Fibroblast of lung (primary cell): Measurements from ENCODE around the gene OR2H1. TPM values are rescaled to one million over a fixed set of nuclear protein-coding genes. Genes with fewer than 3 reads are reported as not detected.

Experiments
- DNase-seq, 2 donors: peaks; one replicate each; pipeline versions ENCODE4 v3.0.0 to v3.0.0-alpha.2; 2010; ENCODE audit warnings: low read depth in 2 of 2
- H2AFZ ChIP-seq: 2 replicates; pipeline ENCODE4 v1.5.1; 2012; ENCODE audit warnings: low read length, control low read depth, inconsistent platforms
- H3K27ac ChIP-seq: 2 replicates; pipeline ENCODE4 v1.5.1; 2011; ENCODE audit warnings: low read length, control low read depth; ENCODE audit not compliant: insufficient read depth
- H3K27me3 ChIP-seq: 2 replicates; pipeline ENCODE4 v1.5.1; 2011; ENCODE audit warnings: mild to moderate bottlenecking, low read length; ENCODE audit not compliant: control insufficient read depth, insufficient read depth
- H3K36me3 ChIP-seq: 2 replicates; pipeline ENCODE4 v1.5.1; 2011; ENCODE audit warnings: low read length; ENCODE audit not compliant: control insufficient read depth, insufficient read depth
- H3K4me1 ChIP-seq: 2 replicates; pipeline ENCODE4 v1.5.1; 2011; ENCODE audit warnings: low read length; ENCODE audit not compliant: control insufficient read depth, insufficient read depth; ENCODE audit errors: extremely low read depth
- H3K4me2 ChIP-seq: 2 replicates; pipeline ENCODE4 v1.5.1; 2011; ENCODE audit warnings: low read length, control low read depth; ENCODE audit not compliant: insufficient read depth; ENCODE audit errors: extremely low read depth
- H3K4me3 ChIP-seq, 4 experiments: fragments of 200-600 bp in 1 of 4; sonication (generic) in 1 of 4; replicated peaks in 1 of 4; 2 replicates each; pipeline ENCODE4 v1.5.1; 2011 to 2016; ENCODE audit warnings: low read length in 4 of 4, low read depth in 3 of 4, mild to moderate bottlenecking in 3 of 4, control low read depth in 2 of 4, inconsistent platforms in 1 of 4, mixed read lengths in 1 of 4; ENCODE audit not compliant: insufficient read depth in 1 of 4; ENCODE audit errors: control extremely low read depth in 1 of 4
- H3K79me2 ChIP-seq: 2 replicates; pipeline ENCODE4 v1.5.1; 2012; ENCODE audit warnings: mild to moderate bottlenecking, low read length, inconsistent platforms; ENCODE audit not compliant: control insufficient read depth, insufficient read depth
- H3K9ac ChIP-seq: 2 replicates; pipeline ENCODE4 v1.5.1; 2011; ENCODE audit warnings: mild to moderate bottlenecking, low read length, control low read depth; ENCODE audit not compliant: insufficient read depth
- H3K9me3 ChIP-seq: 2 replicates; pipeline ENCODE4 v1.5.1; 2012; ENCODE audit warnings: low read depth, low read length; ENCODE audit not compliant: control insufficient read depth, insufficient read depth
- H4K20me1 ChIP-seq: 2 replicates; pipeline ENCODE4 v1.5.1; 2011; ENCODE audit warnings: low read length; ENCODE audit not compliant: control insufficient read depth, insufficient read depth; ENCODE audit errors: extremely low read depth
- CTCF ChIP-seq, 2 donors: IDR thresholded peaks in 1 of 2; conservative IDR thresholded peaks in 1 of 2; 1 replicate in 1 of 2; 2 replicates in 1 of 2; pipeline ENCODE4 v1.5.1; 2011 to 2012; ENCODE audit warnings: low read length in 2 of 2, control low read depth in 1 of 2, inconsistent platforms in 1 of 2, low read depth in 1 of 2, mild to moderate bottlenecking in 1 of 2
- EZH2 ChIP-seq: IDR thresholded peaks from 2 replicates; pipeline ENCODE4 v1.5.1; 2012; ENCODE audit warnings: low read length, control low read depth, mild to moderate bottlenecking; ENCODE audit errors: missing control alignments
- polyA plus RNA-seq, 2 donors: library from polyadenylated mRNA; depleted of rRNA in 1 of 2; stranded (reverse) in 1 of 2; unstranded in 1 of 2; fragments of >200 nt; gene quantifications; 2 replicates each; pipeline ENCODE4 v1.2.1, GENCODE V29; 2011 to 2012; ENCODE audit warnings: missing spikeins in 1 of 2
- total RNA-seq: library from RNA; depleted of rRNA; stranded (reverse); fragments of >200 nt; gene quantifications from 2 replicates; pipeline ENCODE4 v1.2.1, GENCODE V29; 2014

The OR2H1 gene
- total and polyA plus RNA-seq, 2 donors (not counting 1 experiment from before 2014, with no cell fraction given): not detected

GRCh38 chr6:29499704-29500103 lies 42.7 kb downstream of the OR2H1 start:
- Histone ChIP-seq H3K4me3 (no peak overlapping the region), H3K79me2 (no peaks in the 10 kb centered on the region), H3K9me3 (no peaks in the 10 kb centered on the region), H2AFZ (no peak overlapping the region), H3K36me3 (no peaks in the 10 kb centered on the region), H3K4me1 (no peaks in the 10 kb centered on the region), H3K4me2 (no peak overlapping the region), H3K27ac (no peak overlapping the region), H3K9ac (no peak overlapping the region), H3K27me3 (no peaks in the 10 kb centered on the region), H4K20me1 (no peaks in the 10 kb centered on the region)
- DNase-seq: no peak
- no peak for TF ChIP-seq CTCF (conservative IDR thresholded peaks at IDR 0.05 in 1 of 2, IDR thresholded peaks at IDR 0.05 in 1 of 2; ENCODE audit: low read depth in 1 of 2, low read length in 2 of 2)
- TF ChIP-seq EZH2: no peak

- Histone ChIP-seq H3K4me3 (no peak overlapping the region), H3K36me3 (no peaks in the 10 kb centered on the region), H3K27me3 (no peaks in the 10 kb centered on the region), H3K79me2 (no peaks in the 10 kb centered on the region), H4K20me1 (no peaks in the 10 kb centered on the region), H3K27ac (no peak overlapping the region), H3K4me1 (no peaks in the 10 kb centered on the region), H3K9ac (no peak overlapping the region), H2AFZ (no peak overlapping the region), H3K4me2 (no peak overlapping the region), H3K9me3 (no peaks in the 10 kb centered on the region)
- no peak for DNase-seq
- TF ChIP-seq EZH2: no peak
- no peak for TF ChIP-seq CTCF (conservative IDR thresholded peaks at IDR 0.05 in 1 of 2, IDR thresholded peaks at IDR 0.05 in 1 of 2; ENCODE audit: low read depth in 1 of 2, low read length in 2 of 2)
Measured at GRCh38 chr6:29500594-29500993, 43.6 kb downstream of the OR2H1 start.

GRCh38 chr6:29501106-29501505 lies 44.2 kb downstream of the OR2H1 start:
- Histone ChIP-seq H3K4me1 (no peaks in the 10 kb centered on the region), H3K9me3 (no peaks in the 10 kb centered on the region), H3K27ac (no peak overlapping the region), H3K4me3 (no peak overlapping the region), H2AFZ (no peak overlapping the region), H3K79me2 (no peaks in the 10 kb centered on the region), H3K9ac (no peak overlapping the region), H3K36me3 (no peaks in the 10 kb centered on the region), H4K20me1 (no peaks in the 10 kb centered on the region), H3K4me2 (no peak overlapping the region), H3K27me3 (no peaks in the 10 kb centered on the region)
- TF ChIP-seq EZH2: no peak
- TF ChIP-seq CTCF (conservative IDR thresholded peaks at IDR 0.05 in 1 of 2, IDR thresholded peaks at IDR 0.05 in 1 of 2; ENCODE audit: low read depth in 1 of 2, low read length in 2 of 2): no peak
- DNase-seq: no peak
